Thyroid gland (tissue), 4 donors: ENCODE data around the gene GPR157.

Experiments
- POLR2A ChIP-seq, 2 donors: fragments of 450-650 bp; IDR thresholded peaks; one replicate each; pipeline ENCODE4 v1.6.1; 2017; ENCODE audit warnings: antibody characterized with exemption in 2 of 2, mild to moderate bottlenecking in 2 of 2, moderate library complexity in 1 of 2
- TF ChIP-seq, protein P1 (sequence below), 6 experiments: fragments of 200-600 bp in 3 of 6; fragments of 450-650 bp in 3 of 6; sonication (generic) in 3 of 6; IDR thresholded peaks; one replicate each; pipeline ENCODE4 v1.5.1; 2016 to 2019; ENCODE audit warnings: antibody characterized with exemption in 6 of 6, mild to moderate bottlenecking in 2 of 6, inconsistent platforms in 1 of 6, moderate library complexity in 1 of 6

DNA sequence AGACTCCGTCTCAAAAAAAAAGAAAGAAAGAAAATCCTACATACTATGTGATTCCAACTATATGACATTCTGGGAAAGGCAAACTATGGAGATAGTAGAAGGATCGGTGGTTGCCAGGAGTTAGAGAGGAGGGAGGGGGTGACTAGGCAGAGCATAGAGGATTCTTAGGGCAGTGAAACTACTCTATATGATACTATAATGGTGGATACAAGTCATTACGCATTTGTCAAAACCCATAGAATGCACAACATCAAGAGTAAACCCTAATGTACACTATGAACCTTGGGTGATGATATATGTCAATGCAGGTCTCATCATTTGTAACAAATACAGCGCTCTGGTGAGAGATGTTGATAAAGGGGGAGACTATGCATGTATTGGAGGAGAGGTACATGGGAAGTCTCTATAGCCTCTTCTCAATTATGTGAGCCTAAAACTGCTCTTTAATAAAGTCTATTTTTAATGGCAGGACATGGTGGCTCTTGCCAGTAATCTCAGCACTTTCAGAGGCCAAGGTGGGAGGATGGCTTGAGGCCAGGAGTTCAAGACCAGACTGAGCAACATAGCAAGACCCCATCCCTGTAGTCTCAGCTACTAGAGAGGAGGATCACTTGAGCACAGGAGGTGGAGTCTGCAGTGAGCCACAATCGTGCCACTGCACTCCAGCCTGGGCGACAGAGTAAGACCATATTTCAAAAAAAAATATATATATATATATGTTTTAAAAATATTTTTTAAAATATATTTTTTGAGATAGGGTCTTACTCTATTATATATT, 76.4 kb downstream of the GPR157 start:
- TF ChIP-seq, protein P1, sequence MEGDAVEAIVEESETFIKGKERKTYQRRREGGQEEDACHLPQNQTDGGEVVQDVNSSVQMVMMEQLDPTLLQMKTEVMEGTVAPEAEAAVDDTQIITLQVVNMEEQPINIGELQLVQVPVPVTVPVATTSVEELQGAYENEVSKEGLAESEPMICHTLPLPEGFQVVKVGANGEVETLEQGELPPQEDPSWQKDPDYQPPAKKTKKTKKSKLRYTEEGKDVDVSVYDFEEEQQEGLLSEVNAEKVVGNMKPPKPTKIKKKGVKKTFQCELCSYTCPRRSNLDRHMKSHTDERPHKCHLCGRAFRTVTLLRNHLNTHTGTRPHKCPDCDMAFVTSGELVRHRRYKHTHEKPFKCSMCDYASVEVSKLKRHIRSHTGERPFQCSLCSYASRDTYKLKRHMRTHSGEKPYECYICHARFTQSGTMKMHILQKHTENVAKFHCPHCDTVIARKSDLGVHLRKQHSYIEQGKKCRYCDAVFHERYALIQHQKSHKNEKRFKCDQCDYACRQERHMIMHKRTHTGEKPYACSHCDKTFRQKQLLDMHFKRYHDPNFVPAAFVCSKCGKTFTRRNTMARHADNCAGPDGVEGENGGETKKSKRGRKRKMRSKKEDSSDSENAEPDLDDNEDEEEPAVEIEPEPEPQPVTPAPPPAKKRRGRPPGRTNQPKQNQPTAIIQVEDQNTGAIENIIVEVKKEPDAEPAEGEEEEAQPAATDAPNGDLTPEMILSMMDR (IDR thresholded peaks at IDR 0.05): no peak
- TF ChIP-seq POLR2A (IDR thresholded peaks at IDR 0.05): no peak
